HG03439 (cell line): ENCODE results near the gene C1S.

Experiments used
- ATAC-seq: cut with Tn5 transposase; IDR thresholded peaks from one replicate; pipeline ENCODE4 v1.9.1; 2021; ENCODE audit warnings: mild to moderate bottlenecking, moderate library complexity; ENCODE audit not compliant: unreplicated experiment

C1S gene

GRCh38 chr12:7075518-7075917 lies 15.0 kb downstream of the C1S start:
- ATAC-seq, result no peak

GRCh38 chr12:7075939-7076338 lies 15.4 kb downstream of the C1S start:
- no peak for ATAC-seq

GRCh38 chr12:7076493-7076892 lies 16.0 kb downstream of the C1S start:
- ATAC-seq, result no peak

GRCh38 chr12:7078163-7078562 lies 17.6 kb downstream of the C1S start:
- ATAC-seq, result no peak

GRCh38 chr12:7079826-7080125 lies 19.3 kb downstream of the C1S start:
- ATAC-seq, result no peak

GRCh38 chr12:7081037-7081436 lies 20.5 kb downstream of the C1S start:
- no peak for ATAC-seq

- ATAC-seq, result no peak
Observed at GRCh38 chr12:7083125-7083524, 22.6 kb downstream of the C1S start.

GRCh38 chr12:7089196-7089871 lies 28.8 kb downstream of the C1S start:
- ATAC-seq, result no peak

- no peak for ATAC-seq
Observed at GRCh38 chr12:7090222-7090998, 29.9 kb downstream of the C1S start.

- ATAC-seq, result no peak
Observed at GRCh38 chr12:7091171-7091570, 30.7 kb downstream of the C1S start.

- ATAC-seq, result no peak
Observed at GRCh38 chr12:7091660-7092228, 31.2 kb downstream of the C1S start.

- no peak for ATAC-seq
Observed at GRCh38 chr12:7092229-7092985, 31.9 kb downstream of the C1S start, which contains the start of gene C1R. Gene C1R, minus strand, starts transcription at chr12:7092445. Its CDS starts 57 bp downstream, at chr12:7092388.

- no peak for ATAC-seq
Observed at GRCh38 chr12:7092986-7093460, 32.5 kb downstream of the C1S start.

GRCh38 chr12:7093486-7093885 lies 33.0 kb downstream of the C1S start:
- no peak for ATAC-seq

GRCh38 chr12:7093892-7094291 lies 33.4 kb downstream of the C1S start:
- no peak for ATAC-seq

GRCh38 chr12:7096006-7096932 lies 35.8 kb downstream of the C1S start:
- no peak for ATAC-seq

GRCh38 chr12:7096979-7097378 lies 36.5 kb downstream of the C1S start:
- ATAC-seq, result no peak

- no peak for ATAC-seq
Observed at GRCh38 chr12:7099290-7099996, 38.9 kb downstream of the C1S start.

GRCh38 chr12:7100239-7100638 lies 39.7 kb downstream of the C1S start:
- ATAC-seq, result no peak
